Spleen (tissue), 11 donors: ENCODE results near the gene TRIP6. TPM values are rescaled to one million over a fixed set of nuclear protein-coding genes. Genes with fewer than 3 reads are reported as not detected.
"Not testable (repeated sequence)": the region's sequence is repeated elsewhere in the genome, so short reads cannot be mapped to it uniquely, and the experiment has no call there.

ENCODE experiments used
- DNase-seq: peaks from one replicate; pipeline ENCODE4 v3.0.0-alpha.2; 2020
- H3K27ac ChIP-seq, 8 donors: fragments of 200-600 bp; sonication (generic) in 7 of 8; 1 replicate in 4 of 8; 2 replicates in 4 of 8; pipeline versions ENCODE4 v1.5.0 to v1.8.0; 2016 to 2021; ENCODE audit warnings: inconsistent platforms in 4 of 8, mild to moderate bottlenecking in 4 of 8, moderate library complexity in 1 of 8
- H3K27me3 ChIP-seq, 7 donors: fragments of 200-600 bp; sonication (generic) in 6 of 7; replicated peaks in 1 of 7; 1 replicate in 4 of 7; 2 replicates in 3 of 7; pipeline versions ENCODE4 v1.5.0 to v1.8.0; 2016 to 2021; ENCODE audit warnings: inconsistent platforms in 3 of 7, mild to moderate bottlenecking in 1 of 7
- H3K36me3 ChIP-seq, 6 donors: fragments of 200-600 bp; sonication (generic) in 5 of 6; 1 replicate in 4 of 6; 2 replicates in 2 of 6; pipeline versions ENCODE4 v1.5.0 to v1.8.0; 2016 to 2021; ENCODE audit warnings: inconsistent platforms in 2 of 6
- H3K4me1 ChIP-seq, 6 donors: fragments of 200-600 bp; sonication (generic) in 5 of 6; 1 replicate in 3 of 6; 2 replicates in 3 of 6; pipeline versions ENCODE4 v1.5.0 to v1.8.0; 2016 to 2021; ENCODE audit warnings: inconsistent platforms in 3 of 6
- H3K4me3 ChIP-seq, 8 donors: fragments of 200-600 bp; sonication (generic) in 7 of 8; 1 replicate in 4 of 8; 2 replicates in 4 of 8; pipeline versions ENCODE4 v1.5.0 to v1.8.0; 2016 to 2021; ENCODE audit warnings: inconsistent platforms in 4 of 8, mild to moderate bottlenecking in 4 of 8, moderate library complexity in 2 of 8
- H3K9me3 ChIP-seq, 8 donors: fragments of 200-600 bp; sonication (generic) in 7 of 8; 1 replicate in 4 of 8; 2 replicates in 4 of 8; pipeline versions ENCODE4 v1.5.0 to v1.8.0; 2016 to 2021; ENCODE audit warnings: inconsistent platforms in 4 of 8
- POLR2A ChIP-seq, 3 donors: fragments of 450-650 bp; IDR thresholded peaks; one replicate each; pipeline ENCODE4 v1.5.1; 2017; ENCODE audit warnings: antibody characterized with exemption in 3 of 3, mild to moderate bottlenecking in 1 of 3
- POLR2AphosphoS5 ChIP-seq, 3 donors: sonication (generic); formaldehyde crosslinking; IDR thresholded peaks; one replicate each; pipeline ENCODE4 v1.5.1; 2017; ENCODE audit warnings: antibody characterized with exemption in 3 of 3
- WGBS, 5 donors: extraction: QIAGEN DNeasy Blood & Tissue Kit in 3 of 5; methylation state at CpG; one replicate each; pipeline versions ENCODE4 v1.1.5 to v1.1.7; 2013 to 2018; 5-methylcytosine and 5-hydroxymethylcytosine counted together
- intact Hi-C: fragments of 100-400 bp; cut with DNase I; formaldehyde crosslinking; loops from one replicate; pipeline ENCODE4 v1.15.0; 2023; ENCODE audit warnings: low total_unique reads
- polyA plus RNA-seq, 3 donors: library from polyadenylated mRNA; stranded (reverse); fragments of 200-250 nt; gene quantifications; one replicate each; pipeline ENCODE4 v1.2.1, GENCODE V29; 2013
- total RNA-seq, 7 donors: library from RNA; depleted of rRNA in 3 of 7; stranded (reverse); fragments of >200 nt in 3 of 7; fragmentation: NEBNext Ultra II Directional in 4 of 7; extraction: Animal tissue kit (Norgen Biotek cat#: 25700) in 4 of 7; gene quantifications; one replicate each; pipeline versions ENCODE4 v1.1.0 to v1.2.1, GENCODE V29; 2016 to 2021
- TF ChIP-seq, protein P1 (sequence below), 11 experiments: fragments of 200-600 bp in 7 of 11; fragments of 450-650 bp in 4 of 11; sonication (generic) in 4 of 11; IDR thresholded peaks in 8 of 11; conservative IDR thresholded peaks in 3 of 11; 1 replicate in 7 of 11; 2 replicates in 4 of 11; pipeline versions ENCODE4 v1.4.0 to v1.8.0; 2016 to 2021; ENCODE audit warnings: antibody characterized with exemption in 11 of 11, inconsistent platforms in 4 of 11, mild to moderate bottlenecking in 1 of 11
- donor health status: healthy with polysubstance abuse.
- donor health status: DM: no; HTN: no; CAD: no; lungs with moderate emphysema.
- donor health status: DM: no; HTN: no; CAD: no.
- donor health status: Bipolar disorder and iron deficiency.
- donor health status: healthy.
- donor health status: DM: no; HTN: no; CAD: no.
- donor health status: DM: yes; HTN: yes; CAD: no.

Gene TRIP6
- total and polyA plus RNA-seq, 10 donors, result 12.4 to 30.2 (median 21.6) TPM

DNA sequence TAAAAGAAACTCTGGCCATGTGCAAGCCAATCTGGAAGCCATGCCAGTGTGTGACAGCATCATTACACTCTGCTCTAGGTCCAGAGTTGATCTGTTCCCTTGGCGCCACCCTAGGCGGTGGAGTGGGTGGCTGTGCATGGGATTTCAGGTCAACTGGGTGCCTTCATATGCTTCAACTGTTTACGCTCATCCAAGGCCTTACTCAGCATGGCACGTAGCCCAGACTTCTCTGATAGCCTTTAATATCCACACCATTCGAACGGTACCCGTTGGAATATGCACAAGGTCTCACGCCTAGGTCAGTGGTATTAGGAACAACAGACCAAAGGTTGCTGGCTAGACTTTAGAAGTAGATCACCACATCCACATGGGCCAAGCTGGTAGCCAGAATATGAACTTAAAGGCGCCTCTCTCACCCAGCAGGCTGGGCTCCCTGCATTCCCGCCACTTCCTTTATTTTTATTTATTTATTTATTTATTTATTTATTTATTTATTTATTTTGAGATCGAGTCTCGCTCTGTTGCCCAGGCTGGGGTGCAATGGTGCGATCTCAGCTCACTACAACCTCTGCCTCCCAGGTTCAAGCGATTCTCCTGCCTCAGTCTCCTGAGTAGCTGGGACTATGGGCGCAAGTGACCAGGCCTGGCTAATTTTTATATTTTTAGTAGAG is 47.2 kb downstream of the TRIP6 start:
- TF ChIP-seq, protein P1, sequence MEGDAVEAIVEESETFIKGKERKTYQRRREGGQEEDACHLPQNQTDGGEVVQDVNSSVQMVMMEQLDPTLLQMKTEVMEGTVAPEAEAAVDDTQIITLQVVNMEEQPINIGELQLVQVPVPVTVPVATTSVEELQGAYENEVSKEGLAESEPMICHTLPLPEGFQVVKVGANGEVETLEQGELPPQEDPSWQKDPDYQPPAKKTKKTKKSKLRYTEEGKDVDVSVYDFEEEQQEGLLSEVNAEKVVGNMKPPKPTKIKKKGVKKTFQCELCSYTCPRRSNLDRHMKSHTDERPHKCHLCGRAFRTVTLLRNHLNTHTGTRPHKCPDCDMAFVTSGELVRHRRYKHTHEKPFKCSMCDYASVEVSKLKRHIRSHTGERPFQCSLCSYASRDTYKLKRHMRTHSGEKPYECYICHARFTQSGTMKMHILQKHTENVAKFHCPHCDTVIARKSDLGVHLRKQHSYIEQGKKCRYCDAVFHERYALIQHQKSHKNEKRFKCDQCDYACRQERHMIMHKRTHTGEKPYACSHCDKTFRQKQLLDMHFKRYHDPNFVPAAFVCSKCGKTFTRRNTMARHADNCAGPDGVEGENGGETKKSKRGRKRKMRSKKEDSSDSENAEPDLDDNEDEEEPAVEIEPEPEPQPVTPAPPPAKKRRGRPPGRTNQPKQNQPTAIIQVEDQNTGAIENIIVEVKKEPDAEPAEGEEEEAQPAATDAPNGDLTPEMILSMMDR (IDR thresholded peaks at IDR 0.05 in 8 of 11, conservative IDR thresholded peaks at IDR 0.05 in 3 of 11), result no peak
- TF ChIP-seq POLR2A (IDR thresholded peaks at IDR 0.05) (no peak), POLR2AphosphoS5 (IDR thresholded peaks at IDR 0.05) (no peak)
- H3K9me3 ChIP-seq, result no peaks in the 10 kb centered on the region
- peaks cover 0 to 21% (median 0%) of the 10 kb centered on the region in 7 donors for H3K27me3 ChIP-seq
- H3K36me3 ChIP-seq, result no peaks in the 10 kb centered on the region
- 88 to 93% (median 90%) methylated on average over 15 of the region's 15 CpGs for WGBS, 5 donors
- H3K4me3 ChIP-seq, result no peak overlapping the region
- H3K27ac ChIP-seq, result no peak overlapping the region
- DNase-seq, result peak; percentile 31
- intact Hi-C loops, result no loop called here
- H3K4me1 ChIP-seq, result peaks cover 0 to 5% (median 0%) of the 10 kb centered on the region in 6 donors

DNA sequence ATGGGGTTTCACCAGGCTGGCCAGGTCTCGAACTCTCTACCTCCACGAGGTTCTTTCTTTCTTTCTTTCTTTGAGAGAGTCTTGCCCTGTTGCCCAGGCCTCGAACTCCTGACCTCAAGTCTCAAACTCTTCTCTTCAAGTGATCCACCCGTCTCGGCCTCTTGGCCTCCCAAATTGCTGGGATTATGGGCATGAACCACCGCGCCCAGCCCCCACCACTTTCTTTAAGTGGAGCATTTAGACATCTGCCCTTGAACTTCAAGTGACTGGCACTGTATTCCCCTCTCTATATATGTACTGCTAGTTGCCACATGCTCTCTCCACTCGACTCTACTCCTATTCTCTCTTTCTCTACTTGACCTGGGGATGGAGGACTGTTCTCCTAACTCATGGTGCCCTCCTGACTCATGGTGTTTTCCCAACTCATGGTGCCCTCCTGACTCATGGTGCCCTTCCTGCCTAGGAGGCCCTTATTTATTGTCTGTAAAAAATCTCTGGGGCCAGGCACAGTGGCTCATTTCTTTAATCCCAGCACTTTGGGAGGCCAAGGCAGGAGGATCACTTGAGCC is 47.8 kb downstream of the TRIP6 start:
- no peak overlapping the region for H3K27ac ChIP-seq
- no peaks in the 10 kb centered on the region for H3K36me3 ChIP-seq
- H3K9me3 ChIP-seq, result no peaks in the 10 kb centered on the region
- TF ChIP-seq, protein P1 (IDR thresholded peaks at IDR 0.05 in 8 of 11, conservative IDR thresholded peaks at IDR 0.05 in 3 of 11), result no peak
- TF ChIP-seq POLR2A (IDR thresholded peaks at IDR 0.05) (no peak), POLR2AphosphoS5 (IDR thresholded peaks at IDR 0.05) (no peak)
- H3K4me3 ChIP-seq, result no peak overlapping the region
- intact Hi-C loops, result no loop called here
- WGBS, 5 donors, result 76 to 84% (median 82%) methylated on average over 8 of the region's 8 CpGs
- peaks cover 0 to 5% (median 0%) of the 10 kb centered on the region in 6 donors for H3K4me1 ChIP-seq
- peak; percentile 27 for DNase-seq
- H3K27me3 ChIP-seq, result peaks cover 0 to 22% (median 0%) of the 10 kb centered on the region in 7 donors

GRCh38 chr7:100919335-100919734 is 52.1 kb downstream of the TRIP6 start:
- intact Hi-C loops, result not testable (repeated sequence)

DNA sequence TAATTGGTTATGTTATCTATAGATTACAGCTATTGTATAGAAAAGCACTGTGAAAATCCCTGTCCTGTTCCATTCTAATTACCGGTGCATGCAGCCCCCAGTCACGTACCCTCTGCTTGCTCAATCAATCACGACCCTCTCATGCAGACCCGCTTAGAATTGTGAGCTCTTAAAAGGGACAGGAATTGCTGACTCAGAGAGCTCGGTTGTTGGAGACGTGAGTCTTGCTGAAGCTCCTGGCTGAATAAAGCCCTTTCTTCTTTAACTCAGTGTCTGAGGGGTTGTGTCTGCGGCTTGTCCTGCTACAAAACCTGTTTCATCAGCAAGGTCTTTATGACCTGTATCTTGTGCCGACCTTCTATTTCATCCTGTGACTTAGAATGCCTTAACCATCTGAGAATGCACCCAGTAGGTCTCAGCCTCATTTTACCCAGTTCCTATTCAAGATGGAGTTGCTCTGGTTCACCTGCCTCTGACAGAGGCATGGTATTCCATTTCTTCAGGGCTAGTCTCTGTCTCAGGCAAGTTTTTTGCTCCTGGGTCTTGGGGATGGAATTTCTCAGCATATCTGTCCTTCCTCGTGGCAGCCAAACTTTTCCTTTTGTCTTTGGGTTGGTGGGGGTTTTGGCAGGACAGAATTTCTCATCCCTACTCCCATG is 52.7 kb downstream of the TRIP6 start:
- H3K36me3 ChIP-seq, H3K4me3 ChIP-seq, H3K9me3 ChIP-seq, intact Hi-C loops, H3K27ac ChIP-seq, H3K4me1 ChIP-seq: not testable (repeated sequence)
- peak; percentile 1 for DNase-seq
- H3K27me3 ChIP-seq, result peaks cover 0 to 13% (median 0%) of the 10 kb centered on the region in 7 donors
- 71 to 78% (median 74%) methylated on average over 9 of the region's 9 CpGs for WGBS, 5 donors

More at GRCh38 chr7:100919335-100919734, 52.1 kb downstream of the TRIP6 start:
- H3K9me3 ChIP-seq, H3K4me3 ChIP-seq, H3K4me1 ChIP-seq, DNase-seq, H3K36me3 ChIP-seq, H3K27ac ChIP-seq: not testable (repeated sequence)
- 77 to 87% (median 85%) methylated on average over 5 of the region's 5 CpGs for WGBS, 5 donors
- H3K27me3 ChIP-seq, result peaks cover 0 to 13% (median 0%) of the 10 kb centered on the region in 7 donors

DNA sequence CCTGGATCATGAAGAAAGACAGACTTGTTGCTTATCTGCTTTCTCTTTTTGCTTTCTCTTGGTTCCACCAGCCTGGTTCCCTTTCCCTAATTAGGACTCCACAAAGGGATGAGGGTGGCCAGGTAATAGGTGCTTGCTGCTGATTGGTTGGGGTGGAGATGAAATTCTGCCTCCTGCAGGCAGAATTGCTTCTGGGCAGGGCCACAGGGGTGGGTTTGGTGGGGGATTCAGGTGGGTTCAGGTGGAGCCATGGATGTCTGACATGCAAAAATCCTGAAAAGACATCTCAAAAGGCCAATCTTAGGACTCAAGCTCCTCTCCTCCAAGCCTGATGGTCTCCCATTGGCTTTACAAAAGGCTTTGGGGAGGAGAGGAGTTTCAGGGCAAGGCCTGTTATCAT is 53.9 kb downstream of the TRIP6 start:
- TF ChIP-seq POLR2AphosphoS5 (IDR thresholded peaks at IDR 0.05), result no peak
- no peak for TF ChIP-seq POLR2A (IDR thresholded peaks at IDR 0.05)
- TF ChIP-seq, protein P1 (IDR thresholded peaks at IDR 0.05 in 8 of 11, conservative IDR thresholded peaks at IDR 0.05 in 3 of 11), result no peak
- no peak overlapping the region for H3K4me3 ChIP-seq
- no peaks in the 10 kb centered on the region for H3K36me3 ChIP-seq
- DNase-seq, result peak; percentile 21
- H3K4me1 ChIP-seq, result no peaks in the 10 kb centered on the region
- H3K27me3 ChIP-seq, result peaks cover 0 to 13% (median 0%) of the 10 kb centered on the region in 7 donors
- intact Hi-C loops, result no loop called here
- H3K27ac ChIP-seq, result no peak overlapping the region
- no peaks in the 10 kb centered on the region for H3K9me3 ChIP-seq
